NCI-H1694 (cell line): Measurements from ENCODE around the gene EVA1C.
"Not testable (repeated sequence)": the region's sequence is repeated elsewhere in the genome, so short reads cannot be mapped to it uniquely, and the experiment has no call there.

ENCODE experiments used
- DNase-seq: peaks from one replicate; lab custom pipeline; 2025; lab: John Stamatoyannopoulos, UW

Gene EVA1C

DNA sequence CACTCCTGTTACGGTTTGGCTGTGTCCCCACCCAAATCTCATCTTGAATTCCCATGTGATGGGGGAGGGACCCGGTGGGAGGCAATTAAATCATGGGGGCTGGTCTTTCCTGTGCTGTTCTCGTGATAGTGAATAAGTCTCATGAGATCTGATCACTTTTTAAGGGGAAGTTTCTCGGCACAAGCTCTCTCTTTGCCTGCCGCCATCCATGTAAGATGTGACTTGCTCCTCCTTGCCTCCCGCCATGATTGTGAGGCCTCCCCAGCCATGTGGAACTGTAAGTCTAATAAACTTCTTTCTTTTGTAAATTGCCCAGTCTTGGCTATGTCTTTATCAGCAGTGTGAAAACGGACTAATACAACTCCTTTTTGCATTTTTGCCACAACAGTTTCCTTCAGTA, 118.3 kb downstream of the EVA1C start:
- not testable (repeated sequence) for DNase-seq

DNA sequence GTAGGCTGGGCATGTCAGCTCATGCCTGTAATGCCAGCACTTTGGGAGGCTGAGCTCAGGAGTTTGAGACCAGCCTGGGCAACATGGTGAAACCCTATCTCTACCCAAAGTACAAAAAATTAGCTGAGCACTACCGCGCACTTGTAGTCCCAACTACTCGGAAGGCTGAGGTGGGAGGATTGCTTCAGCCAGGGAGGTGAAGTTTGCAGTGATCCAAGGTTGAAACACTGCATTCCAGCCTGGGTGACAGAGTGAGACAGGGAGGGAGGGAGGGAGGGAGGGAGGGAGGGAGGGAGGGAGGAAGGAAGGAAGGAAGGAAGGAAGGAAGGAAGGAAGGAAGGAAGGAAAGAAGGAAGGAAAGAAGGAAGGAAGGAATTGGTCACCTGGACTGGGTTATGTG, 119.1 kb downstream of the EVA1C start:
- DNase-seq, result not testable (repeated sequence)

DNA sequence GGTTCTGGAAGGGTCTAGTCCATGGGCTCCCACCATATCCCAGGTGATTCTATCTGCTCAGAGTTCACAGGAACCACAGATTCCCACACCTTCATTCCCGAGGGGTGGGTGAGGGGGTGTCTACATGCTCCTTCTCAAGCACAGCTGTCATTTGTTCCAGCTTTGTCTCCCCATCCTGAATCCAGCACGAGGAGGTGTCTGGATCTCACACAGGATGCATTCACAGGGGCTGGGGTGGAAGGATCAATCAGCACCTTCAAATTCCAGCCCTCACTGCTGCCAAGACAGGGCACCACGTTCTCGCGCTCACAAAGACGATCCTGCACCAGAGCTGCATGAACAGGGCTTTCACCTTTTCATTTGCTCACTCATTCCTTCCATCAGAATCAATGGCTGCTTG, 120.1 kb downstream of the EVA1C start:
- DNase-seq, result no peak

DNA sequence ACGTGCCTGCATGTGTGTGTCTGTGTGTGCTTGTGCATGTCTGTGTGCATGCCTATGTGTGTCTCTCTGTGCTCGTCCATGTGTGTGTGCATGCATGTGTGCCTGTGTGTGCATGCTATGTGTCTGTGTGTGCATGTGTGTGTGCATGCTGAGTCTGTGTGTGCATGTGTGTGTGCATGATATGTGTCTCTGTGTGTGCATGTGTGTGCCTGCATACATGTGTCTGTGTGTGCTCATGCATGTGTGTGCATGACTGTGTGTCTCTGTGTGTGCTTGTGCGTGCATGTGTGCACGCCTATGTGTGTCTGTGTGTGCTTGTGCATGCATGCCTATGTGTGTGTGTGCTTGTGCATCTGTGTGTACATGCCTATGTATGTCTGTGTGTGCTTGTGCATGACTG, 120.5 kb downstream of the EVA1C start:
- no peak for DNase-seq

DNA sequence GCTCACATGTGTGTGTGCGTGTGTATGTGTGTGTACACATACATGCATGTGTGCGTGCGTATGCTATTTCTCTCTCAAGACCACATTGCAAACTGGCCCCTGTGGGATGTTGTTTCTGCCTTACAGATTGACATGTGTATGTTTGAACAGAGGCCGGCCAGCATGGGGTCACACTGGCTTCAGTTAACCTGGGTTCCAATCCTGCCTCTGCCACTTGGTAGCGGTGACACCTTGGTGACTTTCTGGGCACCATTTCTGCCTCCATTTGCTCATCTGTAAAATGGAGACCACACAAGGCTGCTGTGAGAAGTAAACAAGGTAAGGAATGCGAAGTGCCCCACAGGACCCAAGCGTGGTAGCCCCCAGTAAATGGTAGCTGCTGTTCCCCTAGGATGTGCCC, 121.1 kb downstream of the EVA1C start:
- DNase-seq, result no peak

DNA sequence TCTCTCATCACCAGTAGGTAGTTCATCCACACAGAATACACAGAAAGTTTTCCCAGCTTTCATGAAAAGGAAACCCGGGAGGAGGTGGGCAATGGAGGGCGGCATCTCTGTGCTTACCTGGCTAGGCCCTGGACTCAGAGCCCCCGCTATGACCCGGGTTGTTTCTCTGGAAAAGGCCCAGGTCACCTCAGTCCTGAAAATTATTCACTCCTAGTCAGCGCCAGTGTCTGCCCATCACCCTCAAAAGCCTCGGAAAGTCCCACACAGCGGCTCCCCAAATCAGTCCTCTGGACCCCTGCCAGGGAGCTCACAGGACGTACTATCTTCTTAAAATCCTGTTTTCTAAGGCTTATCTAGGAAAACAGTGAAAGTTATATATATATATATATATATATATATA, 121.6 kb downstream of the EVA1C start:
- no peak for DNase-seq

DNA sequence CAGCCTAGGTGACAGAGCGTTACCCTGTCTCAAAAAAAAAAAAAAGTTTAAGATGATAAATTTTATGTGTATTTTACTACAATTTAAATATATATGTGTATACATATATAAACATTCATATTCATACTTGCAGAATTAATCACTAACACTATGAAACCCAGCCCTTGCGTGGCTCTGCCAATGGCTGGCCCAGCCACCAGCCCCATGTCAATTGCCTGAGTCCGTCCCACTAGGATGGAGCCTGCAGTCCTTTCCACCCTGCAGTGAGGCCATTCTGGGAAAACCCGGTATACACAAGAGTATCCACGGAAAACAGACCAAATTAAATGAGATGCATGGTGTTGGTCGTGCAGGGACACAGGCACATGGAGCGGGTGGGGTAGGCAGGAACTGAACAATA, 123.1 kb downstream of the EVA1C start:
- DNase-seq, result no peak

DNA sequence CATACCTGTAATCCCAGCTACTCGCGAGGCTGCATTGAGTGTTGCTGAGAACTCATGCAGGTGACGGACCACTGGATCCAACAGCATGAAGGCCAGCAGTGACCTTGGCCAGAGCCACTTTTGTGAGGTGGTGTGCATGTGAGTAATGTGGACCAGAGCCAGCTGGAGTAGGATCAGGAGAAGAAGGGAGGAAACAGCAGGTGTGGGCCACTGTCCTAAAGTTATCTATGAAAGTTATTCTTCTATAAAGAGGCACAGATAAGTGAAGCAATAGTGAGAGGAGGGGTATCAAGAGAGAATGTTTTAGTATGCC, 125.0 kb downstream of the EVA1C start:
- no peak for DNase-seq

DNA sequence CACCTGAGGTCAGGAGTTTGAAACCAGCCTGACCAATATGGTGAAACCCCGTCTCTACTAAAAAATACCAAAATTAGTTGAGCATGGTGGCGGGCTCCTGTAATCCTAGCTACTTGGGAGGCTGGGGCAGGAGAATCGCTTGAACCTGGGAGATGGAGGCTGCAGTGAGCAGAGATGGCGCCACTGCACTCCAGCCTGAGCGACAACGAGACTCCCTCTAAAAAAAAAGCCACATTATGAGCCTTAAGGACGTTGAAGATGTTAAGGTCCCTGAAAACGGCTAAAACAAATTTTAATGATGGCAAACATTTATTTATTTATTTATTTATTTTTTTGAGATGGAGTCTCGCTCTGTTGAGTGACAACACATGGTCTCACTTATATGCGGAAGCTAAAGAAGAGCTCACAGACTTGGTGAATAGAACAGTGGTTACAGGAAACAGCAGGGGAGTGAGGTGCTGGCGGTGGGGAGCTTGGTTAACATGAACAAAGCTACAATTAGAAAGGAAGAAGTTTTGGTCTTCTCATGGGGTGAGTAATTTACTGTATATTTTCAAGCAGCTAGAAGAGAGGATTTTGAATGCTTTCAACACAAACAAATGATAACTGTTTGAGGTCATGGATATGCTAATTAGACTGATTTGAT, 125.8 kb downstream of the EVA1C start:
- DNase-seq, result no peak

DNA sequence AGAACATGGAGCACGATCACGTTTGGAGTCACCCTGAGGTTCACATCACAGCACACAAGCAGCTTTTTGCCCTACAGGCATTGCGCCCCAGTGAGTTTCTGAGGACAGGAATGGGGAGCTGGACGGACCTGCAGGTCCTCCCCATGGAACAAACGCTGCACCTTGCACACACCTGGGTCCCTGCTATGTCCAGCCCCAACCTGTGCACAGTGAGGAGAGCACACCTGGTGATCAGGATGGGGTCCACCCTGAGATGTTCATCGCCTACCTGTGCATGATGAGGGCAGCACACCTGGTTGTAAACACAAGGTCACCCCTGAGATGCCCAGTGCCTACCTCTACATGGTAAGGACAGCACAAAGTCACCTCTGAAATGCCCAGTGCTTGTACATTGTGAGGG, 126.9 kb downstream of the EVA1C start:
- DNase-seq, result no peak

DNA sequence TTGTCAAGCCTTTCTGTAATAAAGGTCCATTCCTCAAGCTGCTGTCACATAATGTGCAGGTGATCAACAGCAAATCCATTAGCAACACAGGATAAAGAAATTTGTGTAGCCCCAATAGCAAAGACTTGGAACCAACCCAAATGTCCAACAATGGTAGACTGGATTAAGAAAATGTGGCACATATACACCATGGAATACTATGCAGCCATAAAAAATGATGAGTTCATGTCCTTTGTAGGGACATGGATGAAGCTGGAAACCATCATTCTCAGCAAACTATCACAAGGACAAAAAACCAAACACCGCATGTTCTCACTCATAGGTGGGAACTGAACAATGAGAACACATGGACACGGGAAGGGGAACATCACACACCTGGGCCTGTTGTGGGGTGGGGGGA, 130.6 kb downstream of the EVA1C start:
- not testable (repeated sequence) for DNase-seq

DNA sequence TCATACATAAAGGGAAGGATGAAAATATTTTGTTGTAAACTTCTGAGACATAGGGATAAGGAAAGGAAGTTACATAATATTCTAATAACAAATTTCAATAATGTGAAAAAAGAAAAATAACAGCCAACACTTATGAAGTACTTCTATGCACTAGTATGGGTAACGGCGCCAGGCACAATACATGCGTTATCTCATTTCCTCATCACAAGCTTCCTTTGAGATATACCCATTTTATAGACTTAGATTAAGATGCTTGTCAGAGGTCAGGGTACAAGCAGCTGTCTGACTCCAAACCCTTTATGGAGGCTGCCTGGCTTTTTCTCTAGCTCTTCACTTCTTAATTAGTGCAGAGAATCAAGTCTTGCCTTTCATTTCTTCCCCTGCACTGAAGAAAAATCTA, 131.5 kb downstream of the EVA1C start:
- DNase-seq, result no peak

DNA sequence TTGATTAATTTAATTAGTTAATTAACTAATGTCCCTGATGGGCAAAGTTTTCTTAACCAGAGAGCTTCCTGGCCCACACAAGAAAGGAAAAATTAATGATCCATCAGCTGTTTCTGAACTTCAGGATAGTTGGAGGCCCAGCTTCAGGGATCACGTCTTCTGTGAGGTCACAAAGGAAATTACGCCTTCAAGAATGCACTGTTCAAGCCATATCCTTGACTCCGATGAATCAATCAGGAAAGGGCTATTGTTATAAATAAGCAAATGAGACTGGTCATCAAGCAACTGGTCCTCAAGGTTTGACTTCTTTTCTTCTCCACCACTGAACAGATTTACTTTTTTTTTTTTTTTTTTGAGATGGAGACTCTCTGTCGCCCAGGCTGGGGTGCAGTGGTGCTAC, 132.2 kb downstream of the EVA1C start:
- no peak for DNase-seq

DNA sequence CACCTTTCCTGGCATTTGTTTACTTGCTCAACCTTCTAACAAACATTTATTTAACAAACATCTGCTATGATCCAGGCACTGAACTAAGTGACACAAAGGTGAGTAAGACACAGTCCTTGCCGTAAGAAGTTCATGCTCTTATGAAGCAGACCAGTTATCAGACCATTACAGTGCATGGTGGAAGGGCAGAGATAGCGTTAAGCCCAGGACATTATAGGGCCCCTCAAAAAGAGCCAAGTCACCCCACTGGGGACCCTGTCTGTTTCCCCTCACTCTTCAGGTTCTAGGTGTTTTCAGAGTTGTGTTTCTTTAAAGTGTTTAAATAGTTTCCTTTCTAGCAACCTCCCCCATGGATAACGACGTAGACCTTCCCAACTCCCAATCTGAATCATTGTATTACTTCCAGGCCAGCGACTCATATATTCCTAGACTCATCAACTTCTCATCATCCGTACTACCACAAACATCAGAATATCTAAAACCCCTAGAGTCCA, 133.5 kb downstream of the EVA1C start:
- no peak for DNase-seq

DNA sequence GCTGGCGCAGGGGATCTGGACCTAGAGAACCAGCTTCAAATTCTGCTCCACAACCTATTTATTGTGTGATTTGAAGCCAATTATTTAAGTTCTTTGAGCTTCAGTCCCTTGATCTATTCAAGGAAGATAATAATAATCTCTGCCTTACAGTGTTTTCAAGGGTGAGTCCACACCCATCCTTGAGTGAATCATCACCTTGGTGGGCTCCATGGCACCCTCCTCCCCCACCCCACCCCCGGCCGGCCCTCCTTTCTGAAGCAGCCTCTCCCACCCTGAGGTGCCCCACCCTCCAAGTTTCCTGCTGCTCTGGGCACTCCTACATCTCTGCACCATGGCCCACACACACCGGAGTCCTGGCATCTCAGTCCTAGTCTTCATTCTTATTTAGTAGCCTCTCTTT, 134.5 kb downstream of the EVA1C start:
- DNase-seq, result no peak

DNA sequence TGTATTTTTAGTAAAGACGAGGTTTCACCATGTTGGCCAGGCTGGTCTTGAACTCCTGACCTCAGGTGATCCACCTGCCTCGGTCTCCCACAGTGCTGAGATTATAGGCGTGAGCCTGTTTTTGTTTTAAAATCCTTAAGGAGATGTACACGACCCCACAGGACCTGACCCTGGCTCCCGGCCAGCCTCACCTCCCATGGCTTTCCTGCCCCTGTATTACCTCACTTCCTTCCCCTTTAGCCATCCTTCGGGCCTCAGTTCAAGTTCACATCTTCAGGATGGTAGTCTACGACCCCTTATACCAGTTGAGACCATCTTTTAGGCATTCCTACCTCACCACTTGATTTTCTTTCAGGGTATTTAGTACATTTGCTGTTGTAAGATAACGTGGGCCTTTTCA, 136.5 kb downstream of the EVA1C start:
- DNase-seq, result no peak

DNA sequence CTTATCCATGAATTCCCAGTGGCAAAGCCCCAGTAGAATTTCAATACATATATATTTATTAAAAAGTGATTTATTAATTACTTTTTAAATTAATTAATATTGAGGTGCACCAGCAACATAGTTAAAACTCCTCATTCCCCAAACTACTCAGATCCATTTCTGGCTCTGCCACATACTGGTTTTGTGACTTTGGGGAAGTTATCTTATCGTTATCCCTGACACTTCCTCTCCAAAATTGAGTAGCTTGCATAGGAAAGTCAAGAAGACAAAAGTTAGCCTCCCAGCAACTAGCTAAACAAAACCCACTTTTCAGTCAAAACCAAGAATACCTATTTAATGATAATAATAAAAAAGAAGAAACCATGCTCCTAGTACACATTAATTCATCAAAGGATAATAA, 136.9 kb downstream of the EVA1C start:
- no peak for DNase-seq

DNA sequence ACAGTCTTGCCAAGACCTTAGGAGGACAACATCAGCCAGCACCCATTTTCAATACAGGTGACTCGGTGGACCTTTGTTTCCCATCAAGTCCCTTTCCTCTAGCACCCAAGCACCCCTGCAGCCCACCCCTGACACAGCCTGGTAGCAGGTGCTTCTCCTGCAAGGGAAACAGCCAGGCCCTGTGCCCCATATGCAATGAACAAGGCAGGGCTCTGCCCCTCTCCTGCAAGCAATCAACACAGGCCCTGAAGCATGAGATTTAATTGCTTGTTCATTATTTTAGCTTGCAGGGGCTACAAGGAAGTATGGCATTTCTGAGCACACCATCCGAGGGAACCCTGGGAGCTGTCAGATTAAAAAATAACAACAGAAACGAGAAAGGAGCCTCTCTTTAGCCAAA, 137.4 kb downstream of the EVA1C start:
- DNase-seq, result no peak

DNA sequence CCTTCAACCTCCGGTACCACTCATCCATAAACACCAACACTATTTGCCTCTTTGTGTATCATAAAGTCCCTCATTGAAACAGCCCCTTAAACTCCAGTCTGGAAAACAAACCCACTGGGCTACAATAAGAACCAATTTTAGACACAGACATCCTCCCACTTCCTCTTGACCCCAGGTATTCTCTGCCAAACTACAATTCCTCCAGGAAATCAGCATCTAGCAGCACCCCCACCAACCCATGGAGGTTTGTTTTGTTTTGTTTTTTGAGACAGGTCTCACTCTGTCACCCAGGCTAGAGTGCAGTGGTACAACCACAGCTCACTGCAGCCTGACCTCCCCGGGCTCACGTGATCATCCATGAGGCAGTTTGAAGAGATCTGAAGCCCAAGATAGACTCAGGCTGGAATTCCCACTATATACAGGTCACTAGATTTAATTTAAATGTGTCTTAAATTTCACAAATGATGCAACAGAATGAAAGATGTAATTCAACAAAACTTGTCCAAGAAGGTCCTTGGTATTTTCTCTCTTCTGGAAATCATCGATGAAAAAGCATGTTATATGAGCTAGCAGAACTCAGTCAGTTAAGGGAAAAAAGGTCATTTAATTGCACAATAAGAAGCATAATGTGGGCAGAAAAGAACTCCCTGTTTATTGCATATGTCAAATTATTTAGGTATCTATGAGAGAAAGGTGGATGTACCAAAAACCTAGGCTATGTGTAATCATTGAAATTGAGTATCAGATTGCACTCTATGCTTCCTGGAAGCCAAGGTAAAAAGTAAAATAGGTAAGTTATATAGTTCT, 142.5 kb downstream of the EVA1C start:
- DNase-seq, result no peak

DNA sequence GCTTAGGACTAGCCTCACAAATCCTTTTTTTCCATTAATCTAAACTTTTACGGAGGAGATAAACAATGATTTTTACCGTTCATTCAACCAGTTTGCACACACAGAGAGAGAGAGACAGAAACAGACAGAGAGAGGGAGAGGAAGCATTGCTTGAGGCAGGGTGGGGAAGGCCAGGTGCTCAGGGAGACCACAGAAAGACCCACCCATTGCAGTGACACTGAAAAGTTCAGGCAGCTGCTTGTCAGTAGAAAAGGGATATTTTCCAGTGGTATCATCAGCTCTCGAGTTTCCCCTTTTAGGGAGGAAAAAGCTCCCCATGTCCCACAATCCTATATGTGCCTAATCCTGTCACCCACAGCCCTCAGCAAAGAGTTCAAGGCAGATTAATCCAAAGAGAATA, 145.6 kb downstream of the EVA1C start:
- DNase-seq, result no peak

DNA sequence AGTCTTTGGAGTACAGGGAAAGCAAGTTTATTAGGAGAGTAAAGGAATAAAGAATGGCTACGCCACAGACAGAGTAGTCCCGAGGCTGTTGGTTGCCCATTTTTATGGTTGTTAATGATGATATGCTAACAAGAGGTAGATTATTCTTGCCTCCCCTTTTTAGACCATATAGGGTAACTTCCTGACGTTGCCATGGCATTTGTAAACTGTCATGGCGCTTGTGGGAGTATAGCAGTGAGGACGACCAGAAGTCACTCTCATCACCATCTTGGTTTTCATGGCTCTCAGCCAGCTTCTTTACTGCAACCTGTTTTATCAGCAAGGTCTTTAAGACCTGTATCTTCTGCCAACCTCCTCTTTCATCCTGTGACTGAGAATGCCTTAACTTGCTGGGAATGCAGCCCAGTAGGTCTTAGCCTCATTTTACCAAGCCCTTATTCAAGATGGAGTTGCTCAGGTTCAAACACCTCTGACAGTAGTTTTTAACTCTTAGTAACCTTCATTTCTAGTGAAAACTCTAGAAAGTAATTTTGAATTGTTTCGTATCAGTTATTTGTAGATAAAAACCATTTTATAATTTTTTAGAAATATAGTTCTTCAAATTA, 146.6 kb downstream of the EVA1C start:
- no peak for DNase-seq

DNA sequence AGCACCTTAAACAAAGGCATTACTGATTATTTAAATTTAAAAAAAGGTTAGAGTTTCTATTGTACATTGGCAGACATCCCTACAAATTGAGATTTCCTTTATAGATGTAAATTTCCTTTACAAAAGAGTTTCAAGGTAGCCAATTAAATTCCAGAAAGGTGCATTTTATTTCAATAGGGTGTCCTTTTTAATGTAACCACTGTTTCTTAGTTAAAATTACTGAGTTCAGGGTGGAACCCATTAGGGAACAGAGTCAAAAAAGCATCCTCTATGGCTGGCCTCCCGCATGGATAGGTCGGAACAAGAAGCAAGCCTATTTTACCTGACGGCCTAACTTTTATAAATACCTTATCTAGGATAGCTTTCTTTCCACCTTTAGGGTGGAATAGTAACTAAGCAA, 148.4 kb downstream of the EVA1C start:
- DNase-seq, result no peak

DNA sequence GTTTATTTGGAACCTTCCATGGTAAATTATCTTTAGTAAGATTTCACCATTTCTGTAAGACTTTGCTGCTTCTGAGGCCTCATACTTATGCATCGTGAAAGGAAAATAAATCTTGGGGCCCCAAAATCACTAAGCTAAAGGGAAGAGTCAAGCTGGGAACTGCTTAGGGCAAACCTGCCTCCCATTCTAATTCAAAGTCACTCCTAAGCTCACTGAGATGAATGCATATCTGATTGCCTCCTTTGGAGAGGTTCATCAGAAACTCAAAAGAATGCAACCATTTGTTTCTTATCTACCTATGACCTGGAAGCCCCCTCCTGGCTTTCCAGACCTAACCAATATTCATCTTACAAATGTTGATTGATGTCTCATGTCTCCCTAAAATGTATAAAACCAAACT, 149.0 kb downstream of the EVA1C start:
- DNase-seq, result not testable (repeated sequence)

DNA sequence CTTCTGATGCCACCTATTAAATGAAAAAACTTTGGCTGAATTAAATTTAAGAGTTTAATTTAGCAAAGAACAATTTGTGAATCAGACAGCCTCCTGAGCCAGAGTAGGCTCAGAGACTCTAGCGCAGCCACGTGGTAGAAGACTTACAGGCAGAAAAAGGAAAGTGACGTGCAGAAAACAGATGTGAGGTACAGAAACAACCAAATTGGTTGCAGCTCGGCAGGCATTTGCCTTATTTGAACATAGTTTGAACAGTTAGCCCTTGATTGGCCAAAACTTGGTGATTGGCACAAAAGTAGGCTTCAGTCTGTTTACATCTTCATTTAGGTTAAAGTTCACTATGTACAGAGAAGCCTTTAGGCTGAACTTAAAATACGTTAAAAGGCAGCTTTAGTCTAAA, 149.9 kb downstream of the EVA1C start:
- no peak for DNase-seq
